GM12875 (cell line): ENCODE results near the gene PGM1.

ENCODE experiments used
- H3K4me3 ChIP-seq: one replicate; pipeline ENCODE4 v1.5.1; 2011; ENCODE audit warnings: low read depth, low read length, control low read depth
- CTCF ChIP-seq: IDR thresholded peaks from 2 replicates; pipeline ENCODE4 v1.5.1; 2011; ENCODE audit warnings: low read depth, mild to moderate bottlenecking, control low read depth, inconsistent platforms, low read length, moderate library complexity, borderline replicate concordance; ENCODE audit not compliant: insufficient read depth

The PGM1 gene

GRCh38 chr1:63630666-63631065 is 37.5 kb downstream of the PGM1 start:
- H3K4me3 ChIP-seq: no peak overlapping the region
- no peak for TF ChIP-seq CTCF

- TF ChIP-seq CTCF: no peak
Observed at GRCh38 chr1:63632110-63632509, 38.9 kb downstream of the PGM1 start.

DNA sequence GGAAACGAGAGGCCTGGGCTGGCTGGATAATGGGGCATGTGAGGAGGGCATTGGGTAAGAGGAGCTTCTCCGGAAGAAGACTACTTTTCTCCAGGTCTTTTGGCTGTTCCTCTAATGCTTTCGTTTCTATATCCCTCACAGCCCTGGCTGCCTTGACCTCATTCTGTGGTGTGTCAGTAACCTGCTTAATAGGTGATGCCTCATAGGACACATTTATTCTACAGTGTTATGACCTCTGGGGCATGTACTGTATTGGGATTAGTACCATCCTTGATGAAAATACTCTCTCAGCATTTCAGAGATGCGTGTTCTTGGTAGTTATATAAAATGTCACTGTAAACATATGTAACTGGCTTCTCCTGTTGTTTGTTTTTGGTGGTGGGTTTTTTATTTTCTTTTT is 40.1 kb downstream of the PGM1 start:
- H3K4me3 ChIP-seq: no peak overlapping the region
- TF ChIP-seq CTCF: no peak

More at GRCh38 chr1:63632110-63632509, 38.9 kb downstream of the PGM1 start:
- H3K4me3 ChIP-seq: no peak overlapping the region

DNA sequence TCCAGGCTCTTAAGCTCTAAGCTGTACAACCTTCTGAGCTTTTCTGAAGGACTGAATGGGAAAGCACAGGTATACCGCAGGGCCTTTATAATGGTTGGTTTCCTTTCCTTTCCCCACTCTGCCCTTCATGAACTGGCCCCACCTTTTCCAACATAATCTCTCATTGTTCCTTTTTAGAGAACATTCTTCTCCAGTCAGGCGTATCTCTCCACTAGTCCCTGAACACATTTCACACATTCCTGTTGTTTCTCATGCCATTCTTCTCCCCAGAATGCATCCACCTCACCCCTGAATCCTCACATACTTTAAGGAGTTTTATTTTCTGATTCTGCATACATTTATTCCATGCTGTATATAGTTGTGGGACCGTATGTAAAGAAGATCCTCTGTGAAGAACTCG is 41.3 kb downstream of the PGM1 start:
- TF ChIP-seq CTCF: no peak

GRCh38 chr1:63635681-63636080 is 42.5 kb downstream of the PGM1 start:
- H3K4me3 ChIP-seq: no peak overlapping the region
- no peak for TF ChIP-seq CTCF

More for the DNA sequence above, 41.3 kb downstream of the PGM1 start:
- no peak overlapping the region for H3K4me3 ChIP-seq

DNA sequence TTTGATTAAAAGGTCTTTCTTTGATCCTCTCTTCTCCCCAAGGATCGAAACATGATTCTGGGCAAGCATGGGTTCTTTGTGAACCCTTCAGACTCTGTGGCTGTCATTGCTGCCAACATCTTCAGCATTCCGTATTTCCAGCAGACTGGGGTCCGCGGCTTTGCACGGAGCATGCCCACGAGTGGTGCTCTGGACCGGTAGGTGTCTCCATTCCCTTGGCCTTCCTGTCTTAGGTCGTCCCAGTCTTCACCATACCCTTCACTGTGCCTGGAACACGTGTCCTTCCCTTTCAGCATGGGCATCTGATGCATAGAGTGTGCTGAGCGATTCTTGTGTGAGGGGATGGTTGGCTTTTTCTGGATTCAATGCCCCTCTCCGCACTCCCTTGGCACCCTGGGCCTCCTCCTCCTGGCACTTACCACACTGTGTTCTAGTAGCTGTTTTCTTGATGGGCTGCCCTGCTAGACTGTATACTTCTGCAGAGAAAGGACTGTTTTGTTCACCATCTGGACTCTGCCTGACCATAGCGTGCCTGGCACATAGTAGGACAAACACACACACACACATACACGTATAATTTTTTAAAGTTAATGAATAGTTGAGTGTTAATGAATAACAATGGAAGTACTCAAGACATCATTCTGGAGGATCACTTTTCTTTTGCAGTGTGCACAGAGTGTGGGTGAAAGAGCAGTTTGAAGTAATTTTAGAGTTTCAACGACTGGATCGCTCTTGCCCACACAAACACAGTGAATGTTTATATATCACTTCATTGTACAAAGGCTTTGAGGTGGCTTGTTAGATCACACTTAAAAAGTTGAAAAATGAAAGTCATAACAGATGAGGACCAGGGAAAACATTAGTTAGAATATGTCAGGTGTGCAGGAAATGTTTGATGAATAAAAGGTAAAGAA is 43.2 kb downstream of the PGM1 start:
- TF ChIP-seq CTCF: no peak
- no peak overlapping the region for H3K4me3 ChIP-seq

- TF ChIP-seq CTCF: no peak
- H3K4me3 ChIP-seq: no peak overlapping the region
Observed at GRCh38 chr1:63638471-63638870, 45.3 kb downstream of the PGM1 start.
